ENCODE data around the gene BBS1.

The BBS1 gene

GRCh38 chr11:66478729-66479393 lies 31.6 kb upstream of the BBS1 start:
- no peak for TF ChIP-seq ZFX (IDR thresholded peaks at IDR 0.05)
- peak; percentile 98 for TF ChIP-seq CTCF (conservative IDR thresholded peaks at IDR 0.05)
- H3K27ac ChIP-seq, result peak overlapping the region; percentile 93

GRCh38 chr11:66479394-66480116 lies 30.9 kb upstream of the BBS1 start:
- H3K27ac ChIP-seq, result peak overlapping the region; percentile 93
- TF ChIP-seq ZFX (IDR thresholded peaks at IDR 0.05) (no peak), CTCF (conservative IDR thresholded peaks at IDR 0.05) (no peak)

GRCh38 chr11:66480117-66480938 lies 30.1 kb upstream of the BBS1 start, which contains the start of gene DPP3:
TSS of gene DPP3 (plus strand) at chr11:66480434. CDS start at chr11:66482201, 1,767 bp downstream.
- TF ChIP-seq ZFX (IDR thresholded peaks at IDR 0.05) (peak; percentile 100), CTCF (conservative IDR thresholded peaks at IDR 0.05) (no peak)
- H3K27ac ChIP-seq, result peak within 1 kb of the TSS; percentile 93

GRCh38 chr11:66484806-66485380 lies 25.5 kb upstream of the BBS1 start:
- TF ChIP-seq CTCF (conservative IDR thresholded peaks at IDR 0.05) (no peak), ZFX (IDR thresholded peaks at IDR 0.05) (no peak)
- H3K27ac ChIP-seq, result no peak overlapping the region

- no peak for TF ChIP-seq CTCF (conservative IDR thresholded peaks at IDR 0.05)
- no peak for TF ChIP-seq ZFX (IDR thresholded peaks at IDR 0.05)
- no peak overlapping the region for H3K27ac ChIP-seq
Observed at GRCh38 chr11:66488957-66489356, 21.5 kb upstream of the BBS1 start.

- no peak overlapping the region for H3K27ac ChIP-seq
- TF ChIP-seq CTCF (conservative IDR thresholded peaks at IDR 0.05) (no peak), ZFX (IDR thresholded peaks at IDR 0.05) (no peak)
Observed at GRCh38 chr11:66489636-66490035, 20.8 kb upstream of the BBS1 start.

Data from C4-2B (cell line).